Fibroblast of skin of right quadriceps (primary cell): ENCODE results near the gene ASTN1.

Experiments
- DNase-seq: peaks from one replicate; pipeline ENCODE4 v3.0.0-alpha.2; 2013

ASTN1 gene

GRCh38 chr1:176919386-176920378, 244.8 kb downstream of the ASTN1 start:
- no peak for DNase-seq

GRCh38 chr1:176905648-176906047, 258.9 kb downstream of the ASTN1 start:
- DNase-seq = no peak

DNA sequence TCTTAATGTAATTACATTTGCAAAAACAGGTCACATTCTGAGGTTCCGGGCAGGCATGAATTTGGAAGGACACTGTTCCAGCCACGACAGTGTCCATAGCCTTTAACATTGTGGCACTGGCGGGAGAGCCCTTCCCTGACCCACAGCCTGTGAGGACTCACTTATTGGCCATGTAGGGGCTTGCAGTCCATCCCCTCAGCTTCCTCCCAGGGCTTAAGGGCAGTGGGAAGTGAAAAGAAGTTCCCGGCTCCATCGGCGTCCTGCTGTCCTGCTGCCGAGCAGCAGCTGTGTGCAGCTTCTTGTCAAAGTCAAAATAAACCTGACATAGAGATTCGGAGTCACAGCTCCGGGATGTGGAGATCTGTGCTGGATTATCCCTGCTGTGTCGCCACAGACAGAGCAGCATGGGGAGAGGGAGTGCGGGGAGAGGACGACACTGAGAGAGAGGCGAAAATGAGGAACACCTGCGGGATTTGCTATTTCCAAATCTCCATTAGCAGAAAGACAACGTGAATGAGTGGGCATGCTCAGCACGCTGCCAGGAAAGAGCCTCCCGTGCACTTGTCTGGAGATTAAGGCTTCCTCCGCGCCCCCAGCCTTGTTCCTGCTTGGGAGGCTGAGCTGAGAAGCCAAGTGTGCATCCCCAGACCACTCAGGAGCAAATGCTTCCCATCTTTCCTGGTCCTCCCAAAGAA, 260.3 kb downstream of the ASTN1 start:
- DNase-seq = no peak

DNA sequence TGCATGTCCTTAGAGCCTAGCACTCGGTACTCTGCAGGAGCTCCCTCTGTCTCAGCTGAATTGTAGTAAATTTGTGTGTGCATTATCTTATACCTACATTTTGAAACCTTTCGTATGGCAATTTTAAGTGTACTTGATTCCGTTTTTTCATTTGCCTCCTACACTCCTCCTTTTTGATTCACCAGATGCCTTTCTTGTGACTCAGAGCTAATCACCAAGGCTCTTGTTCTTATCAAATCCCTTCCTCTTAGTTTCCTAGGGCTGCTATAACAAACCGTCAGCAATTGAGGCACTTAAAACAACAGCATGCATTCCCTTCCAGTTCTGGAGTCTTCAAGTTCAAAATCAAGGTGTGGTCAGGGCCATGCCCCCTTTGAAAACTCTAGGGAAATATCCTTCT, 261.0 kb downstream of the ASTN1 start:
- DNase-seq = peak; percentile 46

DNA sequence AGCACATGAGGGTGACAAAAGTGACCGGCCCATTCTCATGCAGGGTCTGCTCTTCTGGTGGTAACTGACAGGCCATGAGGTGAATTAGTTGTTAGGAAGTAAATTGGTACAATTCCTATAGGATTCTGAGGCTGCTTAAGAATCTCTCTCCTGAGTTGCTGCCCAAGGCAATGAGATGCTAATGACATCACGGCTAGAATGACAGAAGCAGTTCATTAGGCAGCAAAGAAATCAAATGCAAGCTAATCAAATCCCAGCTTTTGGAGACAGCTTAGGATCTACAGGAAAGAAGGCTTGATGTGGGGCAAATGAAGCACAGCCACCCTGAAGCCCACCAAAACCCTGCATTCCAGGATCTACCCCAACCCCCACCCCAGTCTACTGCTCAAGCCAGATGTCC, 265.2 kb downstream of the ASTN1 start:
- DNase-seq = no peak

DNA sequence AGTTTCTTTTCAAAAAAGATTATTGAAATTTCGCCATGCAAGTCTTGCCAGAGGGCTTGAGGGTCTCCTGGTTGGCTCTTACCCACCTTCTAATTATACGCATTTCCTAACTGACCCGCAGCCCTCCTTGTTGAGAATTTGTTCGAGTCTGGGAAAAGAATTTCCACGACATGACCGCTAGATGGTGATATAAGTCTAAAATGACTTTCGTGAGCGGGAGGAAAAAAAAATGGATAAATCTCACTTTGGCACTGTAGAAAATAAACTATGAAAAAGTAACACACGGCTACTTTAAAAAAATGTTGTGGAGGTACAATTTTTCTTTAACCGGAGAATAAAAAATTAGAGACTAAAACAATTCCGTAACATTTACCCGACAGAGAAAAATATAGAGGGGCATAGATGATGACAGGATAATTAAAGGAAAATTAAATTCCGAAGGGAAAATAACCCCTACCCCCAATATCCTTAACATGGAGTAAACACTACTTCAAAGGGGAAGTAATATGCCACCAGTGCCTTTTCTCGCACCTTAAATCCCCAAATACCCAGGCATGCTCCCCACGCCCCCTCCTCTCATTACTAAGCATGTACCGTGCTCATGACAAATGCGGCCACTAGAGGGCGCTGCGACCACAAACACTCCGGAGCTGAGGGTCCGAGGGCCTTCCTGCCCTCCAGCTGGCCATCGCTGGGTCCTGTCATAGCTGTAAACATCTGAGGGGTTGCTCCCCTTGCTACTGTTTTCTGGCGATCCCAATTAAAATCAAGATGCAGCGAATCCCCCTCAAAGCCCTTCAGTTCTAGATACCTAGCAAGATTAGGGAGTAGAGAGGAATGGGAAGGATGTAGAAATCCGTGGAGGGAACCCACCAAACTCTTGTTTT, 266.9 kb downstream of the ASTN1 start:
- peak; percentile 63 for DNase-seq

DNA sequence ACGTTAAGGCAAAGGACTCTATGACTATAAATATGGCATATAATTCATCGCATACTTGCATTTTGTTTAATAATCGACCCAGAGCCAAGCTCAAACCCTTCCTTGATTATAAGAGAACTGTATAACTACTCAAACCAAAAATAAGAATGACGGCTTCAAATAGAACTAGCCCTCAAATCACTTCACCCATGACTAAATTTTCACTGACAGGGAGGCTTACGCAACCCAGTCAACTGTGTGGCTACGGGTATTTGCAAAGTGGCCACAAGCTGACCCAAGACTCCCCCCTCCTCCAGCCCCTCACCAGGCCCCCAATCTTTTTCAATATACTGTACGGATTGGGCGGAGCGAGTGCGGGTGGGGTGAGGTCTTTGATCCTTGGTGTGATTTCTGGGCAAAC, 268.3 kb downstream of the ASTN1 start:
- no peak for DNase-seq

DNA sequence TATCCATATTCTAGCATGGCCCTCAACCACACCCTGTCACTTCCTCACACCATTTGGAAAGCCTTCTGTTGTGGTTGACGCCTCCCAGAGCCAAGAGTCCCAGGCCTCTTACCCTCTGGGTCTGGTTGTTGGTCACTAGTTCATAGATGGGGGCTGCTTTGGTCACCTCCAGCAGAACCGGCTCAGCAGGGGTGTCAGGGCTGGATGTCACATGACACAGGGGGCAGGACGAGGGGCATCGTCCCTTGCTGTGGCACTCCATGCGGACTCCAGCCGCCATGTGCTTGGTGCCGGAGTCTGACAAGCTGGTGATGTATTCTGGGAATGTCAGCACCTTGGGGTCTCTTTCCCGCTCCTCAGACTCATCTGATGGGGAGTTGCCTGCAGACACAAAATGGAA, 270.1 kb downstream of the ASTN1 start:
- DNase-seq = no peak

- DNase-seq = no peak
These were observed 270.7 kb downstream of the ASTN1 start for GRCh38 chr1:176893625-176894352.

DNA sequence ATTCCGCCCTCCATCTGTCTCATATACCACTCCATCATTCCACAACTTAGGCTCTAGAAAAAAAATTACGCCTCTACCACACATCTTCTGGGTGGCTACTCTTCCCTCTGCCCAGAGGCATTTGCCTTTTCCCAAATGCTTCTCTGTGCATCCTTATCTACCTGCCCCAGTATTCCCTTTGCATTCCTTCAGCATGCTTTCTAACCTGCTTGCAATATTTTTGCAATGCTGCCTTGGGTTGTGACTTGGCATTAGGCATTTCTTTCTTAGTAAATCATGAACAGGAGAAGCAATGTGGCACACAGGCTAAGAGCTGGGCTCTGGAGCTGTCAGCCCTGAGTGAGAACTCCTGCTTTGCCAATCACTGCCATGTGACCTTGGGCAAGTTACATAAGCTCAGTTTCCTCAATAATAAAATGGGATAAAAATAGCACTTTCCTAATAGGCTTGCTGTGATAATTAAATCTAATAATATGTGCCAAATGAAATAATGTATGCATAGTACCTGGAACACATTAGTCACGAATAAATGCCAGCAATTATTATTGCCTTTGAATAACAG, 276.0 kb downstream of the ASTN1 start:
- DNase-seq = no peak

DNA sequence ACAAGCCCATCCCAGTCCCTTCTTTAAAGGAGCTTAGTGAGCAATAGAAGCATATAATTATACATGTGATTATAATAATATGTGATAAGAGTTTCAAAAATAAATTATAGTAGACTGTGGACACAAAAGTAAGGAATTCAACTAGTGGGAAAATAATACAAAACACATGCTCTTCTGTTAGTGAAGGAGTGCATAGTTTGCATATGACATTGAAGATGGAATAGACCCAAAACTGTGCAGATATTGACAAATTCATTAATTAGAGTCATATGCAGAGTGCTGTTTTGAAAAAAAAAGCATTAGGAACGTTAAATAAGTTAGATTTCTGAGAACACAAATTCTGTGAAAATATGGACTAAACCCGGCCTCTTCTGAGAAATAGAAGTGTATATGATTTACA, 278.8 kb downstream of the ASTN1 start:
- peak; percentile 77 for DNase-seq

DNA sequence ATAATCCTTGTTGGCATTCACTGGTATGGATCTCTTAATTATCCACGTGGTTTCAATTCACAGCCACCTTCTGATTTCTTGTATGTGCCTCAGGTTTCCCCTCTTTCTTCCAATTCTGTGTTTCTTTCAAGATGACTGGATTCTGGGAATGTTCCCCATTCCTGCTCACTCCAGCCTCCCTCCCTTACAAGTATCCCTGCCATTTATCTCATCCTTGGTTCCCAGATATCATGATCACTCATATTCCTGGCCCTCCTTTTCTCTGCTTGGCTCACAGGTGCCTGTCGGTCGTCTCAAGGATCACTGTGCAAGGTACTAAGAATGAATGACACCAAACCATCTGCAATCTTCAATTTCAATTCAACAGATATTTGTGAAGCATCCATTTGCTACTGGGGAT, 279.2 kb downstream of the ASTN1 start:
- DNase-seq = no peak

- DNase-seq = no peak
These were observed 279.6 kb downstream of the ASTN1 start for GRCh38 chr1:176884911-176885310.

GRCh38 chr1:176884286-176884685, 280.2 kb downstream of the ASTN1 start:
- no peak for DNase-seq

DNA sequence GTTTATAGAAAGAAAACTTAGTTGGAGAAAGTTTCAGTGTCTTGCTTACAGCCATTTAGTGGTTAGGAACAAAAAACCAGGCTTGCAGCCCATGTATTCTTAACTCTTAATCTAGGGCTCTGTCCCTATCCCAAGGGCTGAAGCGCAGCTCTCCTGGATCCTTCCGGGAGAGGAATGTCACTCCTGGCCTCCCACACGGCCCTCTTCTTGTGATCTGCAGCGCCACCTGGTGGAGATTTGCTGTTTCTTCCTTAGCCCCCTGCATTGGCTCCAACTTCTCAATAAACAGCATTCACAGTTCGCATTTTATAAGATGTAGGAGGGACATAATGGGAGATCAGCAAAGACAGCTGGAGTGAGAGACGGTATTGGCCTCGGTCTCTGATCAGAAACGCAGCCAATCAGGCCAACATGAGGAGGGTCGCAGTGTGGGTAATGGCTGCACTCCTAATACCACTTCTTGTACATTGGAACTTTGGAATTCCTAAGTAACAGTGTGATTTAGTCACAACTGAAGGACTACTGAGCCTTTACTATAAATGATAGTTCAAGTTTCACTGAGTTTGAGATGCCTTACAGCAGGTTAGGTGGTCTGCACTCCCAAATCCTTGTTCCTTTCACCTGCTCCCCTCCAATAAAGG, 283.4 kb downstream of the ASTN1 start:
- peak; percentile 69 for DNase-seq

- DNase-seq = no peak
These were observed 284.5 kb downstream of the ASTN1 start for GRCh38 chr1:176879784-176880620.

GRCh38 chr1:176878750-176879536, 285.6 kb downstream of the ASTN1 start:
- no peak for DNase-seq

GRCh38 chr1:176877557-176877956, 287.0 kb downstream of the ASTN1 start:
- DNase-seq = no peak

GRCh38 chr1:176876966-176877515, 287.5 kb downstream of the ASTN1 start:
- no peak for DNase-seq
